Subcutaneous abdominal adipose tissue (tissue), 5 donors: ENCODE measurements around the gene EPN2.

Source experiments
- H3K27ac ChIP-seq: one replicate; pipeline ENCODE4 v1.7.0; 2013; ENCODE audit warnings: low read depth, mild to moderate bottlenecking, inconsistent platforms, low read length, moderate library complexity
- H3K27me3 ChIP-seq, 5 donors: one replicate each; pipeline ENCODE4 v1.7.0; 2013; ENCODE audit warnings: low read length in 5 of 5, inconsistent platforms in 1 of 5; ENCODE audit not compliant: control insufficient read depth in 5 of 5, insufficient read depth in 4 of 5
- H3K36me3 ChIP-seq, 5 donors: one replicate each; pipeline ENCODE4 v1.7.0; 2013; ENCODE audit warnings: low read length in 5 of 5; ENCODE audit not compliant: control insufficient read depth in 5 of 5, insufficient read depth in 5 of 5
- H3K4me1 ChIP-seq, 5 donors: one replicate each; pipeline ENCODE4 v1.7.0; 2013; ENCODE audit warnings: low read length in 5 of 5, mild to moderate bottlenecking in 3 of 5, moderate library complexity in 1 of 5; ENCODE audit not compliant: control insufficient read depth in 5 of 5, insufficient read depth in 5 of 5
- H3K4me3 ChIP-seq, 5 donors: one replicate each; pipeline ENCODE4 v1.7.0; 2013; ENCODE audit warnings: low read length in 5 of 5, low read depth in 1 of 5
- H3K9ac ChIP-seq, 5 donors: one replicate each; pipeline ENCODE4 v1.7.0; 2013; ENCODE audit warnings: low read length in 5 of 5, mild to moderate bottlenecking in 4 of 5, moderate library complexity in 3 of 5
- H3K9me3 ChIP-seq, 5 donors: one replicate each; pipeline ENCODE4 v1.7.0; 2013; ENCODE audit warnings: low read length in 5 of 5; ENCODE audit not compliant: control insufficient read depth in 5 of 5
- donor health status: healthy.
- donor health status: healthy.
- donor health status: healthy.
- donor health status: healthy.
- donor health status: healthy.

EPN2 gene

GRCh38 chr17:19325542-19325941 lies 88.4 kb downstream of the EPN2 start:
- Histone ChIP-seq H3K4me3 (no peak overlapping the region), H3K36me3 (peaks cover 0 to 26% (median 19%) of the 10 kb centered on the region in 5 donors), H3K4me1 (peaks cover 0 to 5% (median 0%) of the 10 kb centered on the region in 5 donors), H3K27me3 (no peaks in the 10 kb centered on the region), H3K9ac (no peak overlapping the region), H3K9me3 (no peaks in the 10 kb centered on the region), H3K27ac (no peak overlapping the region)

GRCh38 chr17:19327031-19327783 lies 90.0 kb downstream of the EPN2 start:
- Histone ChIP-seq H3K4me3 (no peak overlapping the region), H3K27me3 (no peaks in the 10 kb centered on the region), H3K4me1 (peaks cover 0 to 5% (median 0%) of the 10 kb centered on the region in 5 donors), H3K9ac (no peak overlapping the region), H3K9me3 (no peaks in the 10 kb centered on the region), H3K36me3 (peaks cover 0 to 31% (median 20%) of the 10 kb centered on the region in 5 donors), H3K27ac (no peak overlapping the region)

DNA sequence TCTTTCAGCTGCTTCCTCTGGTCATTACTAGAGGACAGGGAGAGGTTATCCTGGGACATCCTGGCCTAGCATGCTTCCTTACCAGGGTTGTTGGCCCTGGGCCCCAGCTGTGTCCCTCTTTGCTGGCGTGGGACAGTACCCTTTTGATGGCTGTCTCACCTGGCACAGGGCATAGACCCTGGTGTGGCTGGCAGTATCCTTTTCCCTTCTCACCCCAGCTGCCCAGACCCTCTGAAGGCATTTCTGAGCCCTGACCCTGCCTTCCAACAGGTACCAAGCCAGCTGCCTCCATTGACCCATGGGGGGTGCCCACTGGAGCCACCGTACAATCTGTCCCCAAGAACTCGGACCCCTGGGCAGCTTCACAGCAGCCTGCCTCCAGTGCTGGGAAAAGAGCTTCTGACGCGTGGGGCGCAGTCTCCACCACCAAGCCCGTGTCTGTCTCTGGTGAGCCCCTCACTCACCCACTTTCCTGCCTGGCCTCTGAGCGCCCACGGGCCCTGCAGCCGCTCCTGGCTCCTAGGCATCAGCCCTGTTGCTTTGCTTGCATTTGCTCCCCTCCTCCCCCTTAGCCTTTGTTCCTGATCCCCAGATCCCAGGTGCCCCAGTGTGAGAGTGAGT lies 91.4 kb downstream of the EPN2 start:
- H3K27ac ChIP-seq: no peak overlapping the region
- no peak overlapping the region for H3K4me3 ChIP-seq
- H3K4me1 ChIP-seq: peaks cover 0 to 5% (median 0%) of the 10 kb centered on the region in 5 donors
- H3K9me3 ChIP-seq: no peaks in the 10 kb centered on the region
- H3K27me3 ChIP-seq: no peaks in the 10 kb centered on the region
- H3K36me3 ChIP-seq: peaks cover 0 to 39% (median 24%) of the 10 kb centered on the region in 5 donors
- H3K9ac ChIP-seq: no peak overlapping the region

GRCh38 chr17:19329136-19329535 lies 92.0 kb downstream of the EPN2 start:
- no peaks in the 10 kb centered on the region for H3K9me3 ChIP-seq

DNA sequence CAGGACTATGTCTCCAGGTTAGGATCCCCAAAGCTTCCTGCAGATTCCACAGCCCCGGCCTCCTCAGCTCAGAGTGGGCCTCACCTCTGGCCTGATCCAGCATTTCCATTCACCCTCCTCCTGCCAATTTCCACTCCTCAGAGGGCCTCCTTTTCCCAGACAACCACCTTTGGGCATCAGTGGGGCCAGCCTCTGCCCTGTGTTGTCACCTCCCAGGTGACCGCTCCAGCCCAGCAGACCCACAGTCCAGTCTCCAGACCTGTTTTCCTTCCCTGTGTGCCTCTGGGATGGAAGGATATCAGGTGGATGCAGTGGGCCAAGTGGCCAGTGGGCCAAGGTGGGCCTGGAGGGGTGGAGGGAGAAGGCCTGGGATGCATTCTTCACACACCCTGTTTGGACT lies 92.7 kb downstream of the EPN2 start:
- Histone ChIP-seq H3K9me3 (no peaks in the 10 kb centered on the region), H3K4me3 (no peak overlapping the region), H3K27ac (no peak overlapping the region), H3K4me1 (peaks cover 0 to 5% (median 0%) of the 10 kb centered on the region in 5 donors), H3K9ac (no peak overlapping the region), H3K36me3 (peaks cover 0 to 49% (median 34%) of the 10 kb centered on the region in 5 donors), H3K27me3 (no peaks in the 10 kb centered on the region)

More at GRCh38 chr17:19329136-19329535, 92.0 kb downstream of the EPN2 start:
- H3K4me3 ChIP-seq: no peak overlapping the region
- peaks cover 0 to 5% (median 0%) of the 10 kb centered on the region in 5 donors for H3K4me1 ChIP-seq
- H3K27ac ChIP-seq: no peak overlapping the region
- peaks cover 0 to 44% (median 29%) of the 10 kb centered on the region in 5 donors for H3K36me3 ChIP-seq
- no peak overlapping the region for H3K9ac ChIP-seq
- no peaks in the 10 kb centered on the region for H3K27me3 ChIP-seq

- Histone ChIP-seq H3K4me3 (no peak overlapping the region), H3K9ac (no peak overlapping the region), H3K27ac (no peak overlapping the region), H3K27me3 (no peaks in the 10 kb centered on the region), H3K36me3 (peaks cover 0 to 49% (median 34%) of the 10 kb centered on the region in 5 donors), H3K9me3 (no peaks in the 10 kb centered on the region), H3K4me1 (peaks cover 0 to 5% (median 0%) of the 10 kb centered on the region in 5 donors)
These were observed 93.1 kb downstream of the EPN2 start for GRCh38 chr17:19330271-19330670.

DNA sequence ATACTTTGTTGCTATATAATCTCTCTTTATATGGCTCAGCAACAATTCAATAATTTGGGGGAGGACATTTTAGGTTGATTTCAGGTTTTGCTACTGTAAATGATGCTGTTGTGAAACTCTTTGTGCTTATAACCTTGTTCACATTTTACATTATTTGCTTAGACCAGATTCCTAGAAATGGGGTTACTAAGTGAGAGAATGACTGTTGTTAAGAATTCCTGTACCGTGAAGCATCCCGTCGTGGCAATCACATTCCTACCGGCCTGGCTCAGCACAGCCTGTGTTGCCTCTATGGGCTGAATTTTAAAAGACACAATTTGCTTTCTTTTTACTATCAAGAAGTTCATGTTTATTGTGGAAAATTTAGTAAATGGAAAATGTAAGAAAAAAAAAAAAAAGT lies 94.0 kb downstream of the EPN2 start:
- Histone ChIP-seq H3K9ac (no peak overlapping the region), H3K36me3 (peaks cover 0 to 50% (median 34%) of the 10 kb centered on the region in 5 donors), H3K27ac (no peak overlapping the region), H3K9me3 (no peaks in the 10 kb centered on the region), H3K4me1 (peaks cover 0 to 10% (median 0%) of the 10 kb centered on the region in 5 donors), H3K27me3 (no peaks in the 10 kb centered on the region), H3K4me3 (no peak overlapping the region)

- H3K36me3 ChIP-seq: peaks cover 0 to 53% (median 36%) of the 10 kb centered on the region in 5 donors
- no peaks in the 10 kb centered on the region for H3K9me3 ChIP-seq
- no peaks in the 10 kb centered on the region for H3K27me3 ChIP-seq
- H3K4me3 ChIP-seq: no peak overlapping the region
- no peak overlapping the region for H3K9ac ChIP-seq
- peaks cover 0 to 12% (median 1%) of the 10 kb centered on the region in 5 donors for H3K4me1 ChIP-seq
- H3K27ac ChIP-seq: no peak overlapping the region
These were observed 94.5 kb downstream of the EPN2 start for GRCh38 chr17:19331543-19332245.

DNA sequence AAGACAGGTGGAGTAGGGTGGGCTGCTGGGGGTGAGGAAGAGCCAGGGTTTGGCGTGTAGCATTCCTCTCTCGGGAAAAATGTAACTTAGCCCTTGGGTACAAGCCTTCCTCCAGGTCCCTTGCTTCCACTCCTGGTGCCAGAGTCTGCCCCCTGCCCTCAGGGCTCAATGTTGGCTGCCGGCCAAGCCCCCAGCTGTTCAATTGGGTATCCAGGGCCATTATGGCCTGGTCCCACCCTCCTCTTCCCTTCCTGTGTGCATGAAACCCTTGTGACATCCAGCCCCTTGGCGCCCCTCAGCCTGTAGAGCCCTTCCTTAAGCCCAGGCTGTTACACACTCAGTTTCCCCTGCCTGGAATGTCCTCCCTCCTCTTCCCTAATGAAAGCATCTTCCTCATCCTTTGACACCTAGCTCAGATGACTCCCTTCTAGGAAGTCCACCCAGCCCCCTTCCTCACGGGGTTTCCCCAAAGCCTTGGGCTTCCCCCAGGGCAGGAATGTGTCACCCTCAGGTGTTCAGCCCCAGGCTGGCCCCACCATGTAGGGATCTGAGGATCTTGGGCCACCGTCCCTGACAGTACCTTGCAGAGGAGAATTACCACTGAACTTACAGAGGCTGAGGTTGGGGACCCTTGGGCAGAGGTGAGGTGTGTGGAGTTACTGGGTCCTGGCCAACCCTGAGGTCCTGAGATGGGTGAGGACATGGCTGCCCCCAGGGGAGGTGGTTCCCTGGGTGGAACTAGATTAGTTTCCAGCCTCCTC lies 95.4 kb downstream of the EPN2 start:
- Histone ChIP-seq H3K9me3 (no peaks in the 10 kb centered on the region), H3K27me3 (no peaks in the 10 kb centered on the region), H3K36me3 (peaks cover 0 to 53% (median 36%) of the 10 kb centered on the region in 5 donors), H3K27ac (no peak overlapping the region), H3K4me1 (peaks cover 0 to 16% (median 10%) of the 10 kb centered on the region in 5 donors), H3K9ac (no peak overlapping the region), H3K4me3 (no peak overlapping the region)
